ENCODE measurements around the gene GDF15.
A peak's percentile ranks its signal among the peaks of the same experiment; 100 is the strongest.
"Not testable (repeated sequence)": the region's sequence is repeated elsewhere in the genome, so short reads cannot be mapped to it uniquely, and the experiment has no call there.

Gene GDF15

DNA sequence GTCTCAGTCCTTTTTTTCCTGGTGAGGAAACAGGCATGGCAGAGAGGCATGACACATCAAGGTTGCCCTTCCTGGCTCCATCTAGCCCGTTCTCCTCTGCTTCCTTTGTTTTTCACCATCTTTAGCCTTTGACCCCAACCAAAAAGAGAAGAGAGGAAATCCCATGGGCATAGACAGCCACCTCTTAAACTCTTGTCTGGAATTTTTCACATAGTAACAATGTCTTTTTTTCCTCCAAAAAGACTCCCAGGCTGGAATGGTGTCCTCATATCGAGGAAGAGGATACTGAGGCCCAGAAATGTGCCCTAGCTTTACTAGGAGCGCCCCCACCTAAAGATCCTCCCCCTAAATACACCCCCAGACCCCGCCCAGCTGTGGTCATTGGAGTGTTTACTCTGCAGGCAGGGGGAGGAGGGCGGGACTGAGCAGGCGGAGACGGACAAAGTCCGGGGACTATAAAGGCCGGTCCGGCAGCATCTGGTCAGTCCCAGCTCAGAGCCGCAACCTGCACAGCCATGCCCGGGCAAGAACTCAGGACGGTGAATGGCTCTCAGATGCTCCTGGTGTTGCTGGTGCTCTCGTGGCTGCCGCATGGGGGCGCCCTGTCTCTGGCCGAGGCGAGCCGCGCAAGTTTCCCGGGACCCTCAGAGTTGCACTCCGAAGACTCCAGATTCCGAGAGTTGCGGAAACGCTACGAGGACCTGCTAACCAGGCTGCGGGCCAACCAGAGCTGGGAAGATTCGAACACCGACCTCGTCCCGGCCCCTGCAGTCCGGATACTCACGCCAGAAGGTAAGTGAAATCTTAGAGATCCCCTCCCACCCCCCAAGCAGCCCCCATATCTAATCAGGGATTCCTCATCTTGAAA, at the start of gene GDF15:
GDF15 (plus strand) TSS at position 484 of the 868 bp plus-strand sequence; CDS start at position 516, 32 bp downstream.
- DNase-seq = no peak

- no peak for DNase-seq
Observed at GRCh38 chr19:18338541-18338940, 47.4 kb upstream of the GDF15 start.

GRCh38 chr19:18339723-18340122, 46.2 kb upstream of the GDF15 start:
- no peak for DNase-seq

GRCh38 chr19:18340190-18340989, 45.6 kb upstream of the GDF15 start, which contains the start of gene PGPEP1:
Gene PGPEP1, plus strand, starts transcription at chr19:18340598. Its CDS starts 84 bp downstream, at chr19:18340682.
- peak; percentile 67 for DNase-seq

DNA sequence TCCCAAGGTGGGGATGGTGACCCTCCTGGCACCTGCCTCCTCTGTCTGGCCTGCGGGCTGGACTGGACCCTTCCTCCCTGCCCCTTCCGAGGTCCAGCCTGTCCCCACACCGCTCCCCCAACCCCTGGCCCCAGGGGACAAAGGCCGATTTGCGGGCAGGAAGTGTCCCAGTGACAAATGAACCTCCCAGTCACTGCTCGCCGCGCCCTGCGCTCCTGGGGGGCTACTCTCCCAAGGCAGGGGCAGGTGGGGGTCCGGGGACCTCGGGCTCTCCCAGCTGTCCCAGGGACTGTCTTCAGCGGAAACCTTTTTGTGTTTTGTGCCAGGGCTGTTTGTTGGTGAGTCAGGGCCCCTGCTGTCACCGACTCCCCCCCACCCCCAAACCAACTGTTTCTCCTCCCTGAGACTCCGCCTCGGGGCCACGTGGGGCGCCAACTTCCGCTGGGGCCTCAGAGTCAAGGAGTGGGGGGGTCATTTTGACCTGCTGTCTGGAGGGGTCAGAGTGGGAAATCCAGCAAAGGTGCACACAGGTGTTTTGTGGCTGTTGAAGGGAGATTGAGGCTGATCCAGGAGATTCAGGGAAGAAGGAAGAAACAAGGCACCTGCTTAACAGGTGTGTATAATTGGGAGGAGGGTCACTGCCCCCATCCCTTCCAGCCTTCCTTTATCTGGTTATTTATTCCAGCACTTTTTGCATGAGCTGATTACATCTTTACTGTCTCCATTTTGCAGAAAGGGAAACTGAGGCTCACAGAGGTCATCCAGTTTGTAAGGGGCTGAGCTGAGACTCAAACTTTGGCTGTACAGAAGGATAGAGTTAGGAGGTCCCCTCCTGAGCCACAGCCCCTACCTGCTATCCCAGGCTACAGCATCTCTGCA, 44.7 kb upstream of the GDF15 start:
- DNase-seq = peak; percentile 43

GRCh38 chr19:18342090-18342632, 43.8 kb upstream of the GDF15 start:
- DNase-seq = no peak

DNA sequence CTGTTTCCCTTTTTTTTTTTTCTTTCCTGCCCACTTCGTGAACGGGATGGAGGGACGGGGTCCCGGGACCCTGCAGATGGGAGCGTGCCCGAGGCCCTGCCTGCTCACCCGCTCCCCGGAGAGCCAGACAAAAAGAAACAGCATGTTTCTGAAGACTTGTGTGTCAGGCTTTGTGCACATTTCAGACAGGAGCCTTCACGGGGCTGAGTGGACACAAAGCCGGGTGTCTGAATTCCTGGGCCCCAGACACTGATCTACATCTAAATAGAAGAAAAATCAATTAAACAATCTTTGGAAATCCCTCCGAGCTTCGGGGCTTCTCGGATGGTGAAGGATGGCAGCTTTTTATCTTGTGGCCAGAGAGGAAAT, 41.4 kb upstream of the GDF15 start:
- no peak for DNase-seq

GRCh38 chr19:18345296-18345695, 40.7 kb upstream of the GDF15 start:
- no peak for DNase-seq

DNA sequence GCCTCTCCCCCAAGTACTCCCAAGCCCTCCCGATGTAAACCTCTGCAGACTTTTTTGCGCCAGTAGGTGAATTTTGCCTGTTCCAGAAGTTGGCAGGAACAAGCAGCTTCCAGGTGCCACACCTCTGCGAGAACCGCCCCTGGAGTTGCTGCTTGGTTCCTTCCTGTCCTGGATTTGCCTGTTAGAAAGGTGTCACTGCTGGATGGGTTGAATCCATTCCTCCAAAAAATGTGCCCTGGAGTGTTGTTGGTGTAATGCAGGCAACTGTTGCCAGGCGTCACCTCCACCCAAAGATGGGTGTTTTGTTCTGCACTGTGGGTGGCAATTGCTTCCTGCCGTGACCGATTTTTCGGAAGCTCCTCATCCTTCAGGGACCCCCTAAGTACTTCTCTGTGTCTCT, 39.9 kb upstream of the GDF15 start:
- no peak for DNase-seq

GRCh38 chr19:18348171-18348570, 37.8 kb upstream of the GDF15 start:
- DNase-seq = no peak

GRCh38 chr19:18348818-18349339, 37.1 kb upstream of the GDF15 start:
- not testable (repeated sequence) for DNase-seq

- DNase-seq = no peak
Observed at GRCh38 chr19:18349524-18350128, 36.3 kb upstream of the GDF15 start.

- DNase-seq = no peak
Observed at GRCh38 chr19:18350490-18350889, 35.5 kb upstream of the GDF15 start.

DNA sequence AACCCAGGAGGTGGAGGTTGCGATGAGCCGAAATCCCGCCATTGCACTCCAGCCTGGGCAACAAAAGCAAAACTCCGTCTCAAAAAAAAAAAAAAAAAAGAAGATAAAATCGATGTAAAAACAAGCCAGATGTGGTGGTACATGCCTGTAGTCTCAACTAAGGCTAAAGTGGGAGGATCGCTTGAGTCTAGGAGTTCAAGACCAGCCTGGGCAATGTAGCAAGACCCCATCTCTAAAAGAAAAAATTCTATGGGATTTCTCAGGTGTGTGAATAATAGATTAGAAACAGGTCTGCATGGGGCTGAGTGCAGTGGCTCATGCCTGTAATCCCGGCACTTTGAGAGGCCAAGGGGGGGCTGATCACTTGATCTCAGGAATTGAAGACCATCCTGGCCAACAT, 34.4 kb upstream of the GDF15 start:
- no peak for DNase-seq

DNA sequence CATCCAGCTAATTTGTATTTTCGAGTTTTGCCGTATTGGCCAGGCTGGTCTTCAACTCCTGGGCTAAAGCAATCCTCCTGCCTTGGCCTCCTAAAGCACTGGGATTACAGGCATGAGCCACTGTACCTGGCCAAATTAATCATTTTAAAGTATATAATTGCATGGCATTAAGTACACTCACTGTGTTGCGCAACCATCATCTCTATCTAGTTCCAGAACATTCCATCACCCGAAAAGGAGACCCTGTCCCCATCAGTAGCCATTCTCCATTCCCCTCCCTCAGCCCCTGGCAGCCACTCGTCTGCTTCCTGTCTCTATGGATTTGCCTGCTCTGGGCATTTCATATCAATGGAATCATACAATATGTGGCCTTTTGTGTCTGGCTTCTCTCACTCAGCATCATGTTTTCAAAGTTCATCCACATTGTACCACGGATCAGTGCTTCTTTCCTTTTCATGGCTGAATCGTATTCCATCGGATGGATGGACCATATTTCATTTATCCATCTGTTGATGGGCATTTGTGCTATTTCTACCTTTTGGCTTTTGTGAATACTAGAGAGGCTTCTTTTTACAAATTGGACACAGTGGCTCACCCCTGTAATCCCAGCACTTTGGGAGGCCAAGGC, 32.5 kb upstream of the GDF15 start:
- DNase-seq = no peak

GRCh38 chr19:18354743-18355142, 31.2 kb upstream of the GDF15 start:
- DNase-seq = not testable (repeated sequence)

- no peak for DNase-seq
Observed at GRCh38 chr19:18357041-18357440, 28.9 kb upstream of the GDF15 start.

DNA sequence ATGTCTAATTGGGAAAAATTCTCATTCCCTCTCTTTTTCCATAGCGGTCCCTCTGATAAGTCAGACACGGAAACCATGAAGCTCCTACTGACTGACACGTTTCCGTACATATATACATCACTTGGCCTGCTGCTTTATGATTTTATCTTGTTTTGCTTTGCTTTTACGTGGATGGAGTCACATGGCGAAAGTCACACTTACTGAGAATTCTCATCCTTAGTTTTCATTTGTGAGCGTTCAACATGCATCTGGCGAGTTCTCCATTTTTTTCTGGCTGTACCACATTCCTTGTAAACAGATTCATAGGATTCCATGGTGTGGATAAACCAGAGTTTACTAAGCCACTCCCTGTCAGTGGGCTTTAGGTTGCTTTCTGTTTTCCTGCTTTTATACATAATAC, 24.3 kb upstream of the GDF15 start:
- DNase-seq = no peak

- no peak for DNase-seq
Observed at GRCh38 chr19:18362934-18363542, 22.9 kb upstream of the GDF15 start.

- no peak for DNase-seq
Observed at GRCh38 chr19:18363787-18364186, 22.2 kb upstream of the GDF15 start.

- DNase-seq = not testable (repeated sequence)
Observed at GRCh38 chr19:18364277-18364825, 21.6 kb upstream of the GDF15 start.

All from GDM1 (cell line).